HFFc6 (cell line): ENCODE results near the gene ZNF232. TPM values are rescaled to one million over a fixed set of nuclear protein-coding genes. Genes with fewer than 3 reads are reported as not detected.
"Not testable (repeated sequence)": the region's sequence is repeated elsewhere in the genome, so short reads cannot be mapped to it uniquely, and the experiment has no call there.

Source experiments
- DNase-seq: peaks from one replicate; pipeline ENCODE4 v3.0.0-alpha.2; 2018
- H3K27ac Mint-ChIP-seq: 2 replicates; pipeline ENCODE4 v1.8.0; 2020; ENCODE audit warnings: mild to moderate bottlenecking, mixed read lengths
- H3K27me3 Mint-ChIP-seq: 2 replicates; pipeline ENCODE4 v1.8.0; 2021; ENCODE audit warnings: mild to moderate bottlenecking, moderate library complexity, mixed read lengths; ENCODE audit not compliant: insufficient read depth
- H3K36me3 Mint-ChIP-seq: 2 replicates; pipeline ENCODE4 v1.8.0; 2021; ENCODE audit warnings: low read depth, mixed read lengths
- H3K4me1 Mint-ChIP-seq: 2 replicates; pipeline ENCODE4 v1.8.0; 2020; ENCODE audit warnings: low read depth, mixed read lengths
- H3K4me3 Mint-ChIP-seq: 2 replicates; pipeline ENCODE4 v1.8.0; 2020; ENCODE audit warnings: mild to moderate bottlenecking, moderate library complexity, mixed read lengths
- H3K9me3 Mint-ChIP-seq: 2 replicates; pipeline ENCODE4 v1.8.0; 2020; ENCODE audit warnings: mild to moderate bottlenecking, mixed read lengths
- CTCF ChIP-seq: fragments of 200-600 bp; sonication (generic); IDR thresholded peaks from 2 replicates; pipeline ENCODE4 v1.5.0; 2021; ENCODE audit warnings: antibody characterized with exemption, mild to moderate bottlenecking
- long read RNA-seq: library from polyadenylated mRNA; unstranded; transcript quantifications from one replicate; pipeline ENCODE4 v2.0.0, GENCODE V29; 2019
- total RNA-seq, 6 experiments: library from RNA; stranded (reverse); fragmentation: NEBNext Ultra II Directional; extraction: Animal tissue kit (Norgen Biotek cat#: 25700); gene quantifications; 2 replicates in 1 of 6; 3 replicates in 5 of 6; pipeline ENCODE4 v1.2.3, GENCODE V29; 2021

The ZNF232 gene
- total RNA-seq: 1 to 10 TPM; 3.5 to 4.9 (median 3.8) TPM
- long read RNA-seq, partial matches to known transcripts: 1 of 2 reads
- long read RNA-seq, other reads (novel, unspliced or antisense): 1 of 2 reads

GRCh38 chr17:5111402-5112204 lies at the start of gene ZNF232:
Gene ZNF232, minus strand, starts transcription at chr17:5111878. Its CDS starts 56 bp downstream, at chr17:5111822.
- Mint-ChIP-seq H3K4me3 (peak within 1 kb of the TSS; percentile 87), H3K27me3 (peaks cover 3% of the 10 kb centered on the region; the same call in 1 of the 2 replicates), H3K36me3 (peaks cover 55% of the 10 kb centered on the region), H3K4me1 (peaks cover 17% of the 10 kb centered on the region), H3K27ac (peak within 1 kb of the TSS; percentile 73), H3K9me3 (peaks cover 32% of the 10 kb centered on the region)
- no peak; the same call in 1 of the 2 replicates for TF ChIP-seq CTCF
- DNase-seq: peak; percentile 86

- Mint-ChIP-seq H3K27me3 (peaks cover 29% of the 10 kb centered on the region), H3K4me1 (peaks cover 14% of the 10 kb centered on the region)
- not testable (repeated sequence) for DNase-seq, H3K36me3 Mint-ChIP-seq, H3K9me3 Mint-ChIP-seq, H3K27ac Mint-ChIP-seq, H3K4me3 Mint-ChIP-seq
Observed at GRCh38 chr17:5160702-5161101, 49.0 kb upstream of the ZNF232 start.

GRCh38 chr17:5146122-5146521 lies 34.4 kb upstream of the ZNF232 start:
- H3K27ac Mint-ChIP-seq, H3K9me3 Mint-ChIP-seq, DNase-seq, H3K36me3 Mint-ChIP-seq, H3K4me3 Mint-ChIP-seq, H3K4me1 Mint-ChIP-seq: not testable (repeated sequence)
- peaks cover 11% of the 10 kb centered on the region for H3K27me3 Mint-ChIP-seq

- not testable (repeated sequence) for H3K27ac Mint-ChIP-seq, H3K4me1 Mint-ChIP-seq, H3K27me3 Mint-ChIP-seq, H3K4me3 Mint-ChIP-seq, H3K36me3 Mint-ChIP-seq, H3K9me3 Mint-ChIP-seq, DNase-seq
Observed at GRCh38 chr17:5142877-5143276, 31.2 kb upstream of the ZNF232 start.

- peaks cover 5% of the 10 kb centered on the region; the same call in 1 of the 2 replicates for H3K27me3 Mint-ChIP-seq
- H3K9me3 Mint-ChIP-seq: no peaks in the 10 kb centered on the region
- no peaks in the 10 kb centered on the region for H3K36me3 Mint-ChIP-seq
- peaks cover 12% of the 10 kb centered on the region for H3K4me1 Mint-ChIP-seq
- no peak overlapping the region for H3K4me3 Mint-ChIP-seq
- no peak for TF ChIP-seq CTCF
- no peak for DNase-seq
- no peak overlapping the region for H3K27ac Mint-ChIP-seq
Observed at GRCh38 chr17:5139458-5139732, 27.7 kb upstream of the ZNF232 start.

GRCh38 chr17:5138616-5139457 lies 27.2 kb upstream of the ZNF232 start:
- Mint-ChIP-seq H3K9me3 (no peaks in the 10 kb centered on the region), H3K4me3 (no peak overlapping the region), H3K27me3 (peaks cover 5% of the 10 kb centered on the region; the same call in 1 of the 2 replicates), H3K4me1 (peaks cover 13% of the 10 kb centered on the region), H3K36me3 (no peaks in the 10 kb centered on the region), H3K27ac (no peak overlapping the region)
- no peak for TF ChIP-seq CTCF
- no peak for DNase-seq

GRCh38 chr17:5138198-5138544 lies 26.5 kb upstream of the ZNF232 start:
- H3K4me1 Mint-ChIP-seq: peaks cover 13% of the 10 kb centered on the region
- not testable (repeated sequence) for H3K36me3 Mint-ChIP-seq, H3K4me3 Mint-ChIP-seq, H3K27me3 Mint-ChIP-seq, H3K27ac Mint-ChIP-seq, DNase-seq, H3K9me3 Mint-ChIP-seq

GRCh38 chr17:5137511-5138197 lies 26.0 kb upstream of the ZNF232 start:
- H3K27me3 Mint-ChIP-seq, H3K9me3 Mint-ChIP-seq, H3K27ac Mint-ChIP-seq, H3K36me3 Mint-ChIP-seq, DNase-seq, H3K4me3 Mint-ChIP-seq: not testable (repeated sequence)
- H3K4me1 Mint-ChIP-seq: peaks cover 13% of the 10 kb centered on the region

GRCh38 chr17:5136580-5137412 lies 25.1 kb upstream of the ZNF232 start:
- not testable (repeated sequence) for H3K36me3 Mint-ChIP-seq, H3K27me3 Mint-ChIP-seq, DNase-seq, H3K9me3 Mint-ChIP-seq, H3K27ac Mint-ChIP-seq, H3K4me3 Mint-ChIP-seq
- peaks cover 13% of the 10 kb centered on the region for H3K4me1 Mint-ChIP-seq
